T47D (cell line): ENCODE measurements around the gene CPNE9.

Experiments
- DNase-seq, 2 experiments: peaks; one replicate each; pipeline versions ENCODE4 v3.0.0 to v3.0.0-alpha.2; 2011 to 2012; ENCODE audit warnings: low read depth in 1 of 2, low spot score in 1 of 2
- JUND ChIP-seq: IDR thresholded peaks from 2 replicates; pipeline ENCODE4 v1.6.1; 2012; ENCODE audit warnings: low read depth
- in situ Hi-C: cut with HindIII; loops from 2 replicates; pipeline ENCODE4 v1.10.0; 2016; ENCODE audit warnings: low sequenced_read_pairs, low pct_unique_long_range_greater_than_20kb

The CPNE9 gene

DNA sequence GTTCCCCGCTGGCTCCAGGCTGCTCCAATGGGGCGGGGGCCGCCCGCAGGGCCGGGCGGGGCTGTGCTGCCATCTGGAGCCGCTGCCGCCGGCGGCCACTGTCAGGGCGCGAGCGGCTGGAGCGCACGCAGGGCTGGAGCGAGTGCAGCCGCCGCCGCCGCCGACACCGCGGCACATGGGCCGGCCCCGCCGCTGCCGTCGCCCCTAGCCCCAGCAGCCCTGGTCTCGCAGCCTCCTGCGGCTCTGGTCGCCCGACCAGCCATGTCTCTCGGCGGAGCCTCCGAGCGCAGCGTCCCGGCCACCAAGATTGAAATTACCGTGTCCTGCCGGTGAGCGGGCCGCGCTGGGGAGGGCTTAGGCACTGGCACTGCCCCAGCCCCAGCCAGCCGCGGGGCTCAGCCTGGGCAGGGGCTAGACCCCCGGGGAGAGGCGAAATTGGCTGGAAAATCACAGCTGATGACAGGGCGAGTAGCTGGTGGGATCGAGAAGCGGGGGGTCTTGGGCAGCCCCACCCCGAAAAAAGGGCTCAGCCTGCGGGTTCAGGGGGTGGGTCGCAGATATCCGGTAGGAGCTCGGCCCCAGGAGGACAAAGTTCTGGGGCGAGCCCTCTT is at the start of gene CPNE9:
Gene CPNE9, plus strand, starts transcription at position 98 of the 611 bp plus-strand sequence. Its CDS starts 164 bp downstream, at position 262.
- DNase-seq: no peak
- no peak for TF ChIP-seq JUND
- in situ Hi-C loops: no loop called here

DNA sequence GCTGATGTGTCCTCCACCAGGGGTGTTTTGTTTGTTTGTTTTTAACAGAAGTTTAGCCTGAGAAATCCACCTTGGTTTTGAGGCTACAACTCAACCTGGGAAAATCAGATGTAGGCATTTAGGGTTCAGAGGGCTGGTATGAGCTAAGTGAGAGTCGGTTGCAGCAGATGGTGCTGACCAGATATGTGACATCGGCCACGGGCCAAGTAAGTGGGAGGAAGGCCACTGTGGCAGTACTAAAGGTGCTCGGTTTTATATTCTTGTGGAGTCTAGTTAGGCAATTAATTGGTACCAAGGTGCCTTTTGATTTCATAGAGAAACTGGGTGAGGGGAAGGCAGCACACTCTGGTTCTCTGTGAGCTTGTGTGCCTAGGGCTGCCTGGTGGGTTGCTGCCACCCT is 43.8 kb upstream of the CPNE9 start:
- in situ Hi-C loops: no loop called here
- TF ChIP-seq JUND: no peak
- DNase-seq: no peak

GRCh38 chr3:9660972-9661371 is 42.7 kb upstream of the CPNE9 start:
- no peak for TF ChIP-seq JUND
- DNase-seq: no peak
- in situ Hi-C loops: no loop called here

DNA sequence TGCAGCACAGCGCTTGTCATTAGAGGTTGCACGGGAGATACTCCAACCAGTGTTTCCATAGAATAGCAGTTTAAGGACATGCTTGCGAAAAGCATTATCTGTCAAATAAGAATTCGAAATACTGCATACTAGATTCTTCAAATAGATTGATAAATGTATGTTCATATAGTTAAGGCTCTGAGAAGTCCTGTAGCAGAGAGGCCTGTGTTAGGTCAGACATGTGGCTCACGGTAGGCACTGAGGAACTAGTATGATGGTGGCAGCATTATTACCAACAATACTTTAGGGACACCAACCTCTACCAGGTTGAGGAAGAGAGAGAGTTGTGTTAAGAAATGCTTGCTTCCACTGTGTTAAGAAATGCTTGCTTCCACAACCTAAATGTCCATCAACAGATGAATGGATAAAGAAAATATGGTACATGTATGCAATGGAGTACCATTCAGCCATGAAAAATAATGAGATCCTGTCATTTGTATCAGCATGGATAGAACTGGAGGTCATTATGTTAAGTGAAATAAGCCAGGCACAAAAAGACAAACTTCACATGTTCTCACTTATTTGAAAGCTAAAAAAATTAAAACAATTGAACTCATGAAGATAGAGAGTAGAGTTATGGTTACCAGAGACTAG is 39.4 kb upstream of the CPNE9 start:
- in situ Hi-C loops: no loop called here
- DNase-seq: no peak
- no peak for TF ChIP-seq JUND

- TF ChIP-seq JUND: no peak
- in situ Hi-C loops: no loop called here
- DNase-seq: no peak
Observed at GRCh38 chr3:9666704-9667445, 36.8 kb upstream of the CPNE9 start.

DNA sequence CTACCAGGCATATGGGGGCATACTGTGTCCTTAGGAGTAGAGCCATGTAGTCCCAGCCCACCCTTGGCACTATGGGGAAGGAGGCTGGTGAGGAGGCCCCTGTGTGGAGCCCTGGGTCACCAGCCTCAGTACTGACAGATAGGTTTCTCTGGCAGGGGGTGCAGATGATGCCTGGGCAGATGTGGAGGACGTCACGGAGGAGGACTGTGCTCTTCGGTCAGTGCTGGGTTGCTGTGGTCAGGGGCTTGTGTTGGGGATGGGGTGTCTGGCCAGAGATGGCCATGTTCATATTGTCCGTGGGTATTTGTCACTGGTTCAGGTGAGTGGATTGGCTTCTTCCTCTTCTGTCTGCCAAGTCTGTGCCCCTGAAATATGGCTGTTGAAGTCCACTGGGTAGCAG is 34.4 kb upstream of the CPNE9 start:
- no peak for TF ChIP-seq JUND
- DNase-seq: no peak
- in situ Hi-C loops: no loop called here

DNA sequence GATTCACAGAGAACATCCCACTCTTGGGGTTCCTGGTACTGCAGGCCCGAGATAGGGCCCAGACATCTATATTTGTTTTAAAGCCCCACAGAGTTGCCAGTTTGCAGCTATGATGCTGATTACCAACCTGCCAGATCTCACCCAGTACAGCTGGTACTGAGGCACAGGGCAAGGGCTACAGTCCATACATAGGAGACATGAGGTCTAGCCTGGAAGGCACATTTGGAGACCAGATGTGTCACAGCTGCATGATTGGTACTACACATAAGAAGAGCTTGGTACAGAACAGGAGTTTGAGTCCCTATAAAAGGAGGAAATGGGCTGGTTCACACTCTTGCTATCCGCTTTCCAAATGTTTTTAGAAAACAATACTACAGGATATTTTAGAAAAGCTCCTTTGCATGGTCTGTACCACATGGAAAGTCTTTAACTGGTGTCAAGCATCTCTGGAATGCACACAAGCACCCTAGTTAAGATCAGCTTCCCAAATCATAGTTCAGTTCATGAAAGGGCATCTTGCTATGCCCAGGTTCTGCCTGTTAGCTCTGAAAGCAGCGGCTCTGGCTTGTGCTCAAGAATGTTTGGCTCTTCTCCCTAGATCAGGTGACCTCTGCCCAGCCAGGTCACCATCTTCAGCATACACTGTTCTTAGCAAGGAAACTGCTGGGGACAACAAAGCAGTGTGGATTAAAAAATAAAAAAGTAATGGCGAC is 33.8 kb upstream of the CPNE9 start:
- TF ChIP-seq JUND: no peak
- in situ Hi-C loops: no loop called here
- DNase-seq: no peak

GRCh38 chr3:9673082-9673481 is 30.6 kb upstream of the CPNE9 start:
- TF ChIP-seq JUND: no peak
- in situ Hi-C loops: no loop called here
- no peak for DNase-seq

DNA sequence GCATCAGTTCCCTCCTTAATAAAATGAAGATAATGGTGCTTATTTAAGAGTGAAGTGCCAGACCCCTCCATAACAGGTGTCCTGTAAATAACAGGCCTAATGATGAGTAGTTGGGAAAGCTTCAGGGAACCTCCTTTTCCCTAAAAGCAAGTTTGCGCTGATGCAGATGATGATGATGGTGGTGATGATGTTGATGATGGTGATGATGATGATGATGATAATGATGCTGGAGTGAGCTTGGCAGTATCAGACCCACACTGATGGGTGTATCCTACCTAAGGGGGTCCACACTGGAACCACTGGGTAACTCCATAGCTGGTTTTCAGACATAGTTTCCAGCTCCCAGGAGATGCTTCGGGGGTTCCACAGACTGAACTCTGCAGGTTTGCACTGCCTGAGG is 29.9 kb upstream of the CPNE9 start:
- in situ Hi-C loops: no loop called here
- TF ChIP-seq JUND: no peak
- DNase-seq: no peak

- TF ChIP-seq JUND: no peak
- no peak for DNase-seq
- in situ Hi-C loops: no loop called here
Observed at GRCh38 chr3:9675736-9676290, 27.8 kb upstream of the CPNE9 start.

- no peak for TF ChIP-seq JUND
- DNase-seq: no peak
- in situ Hi-C loops: no loop called here
Observed at GRCh38 chr3:9676785-9677184, 26.8 kb upstream of the CPNE9 start.

DNA sequence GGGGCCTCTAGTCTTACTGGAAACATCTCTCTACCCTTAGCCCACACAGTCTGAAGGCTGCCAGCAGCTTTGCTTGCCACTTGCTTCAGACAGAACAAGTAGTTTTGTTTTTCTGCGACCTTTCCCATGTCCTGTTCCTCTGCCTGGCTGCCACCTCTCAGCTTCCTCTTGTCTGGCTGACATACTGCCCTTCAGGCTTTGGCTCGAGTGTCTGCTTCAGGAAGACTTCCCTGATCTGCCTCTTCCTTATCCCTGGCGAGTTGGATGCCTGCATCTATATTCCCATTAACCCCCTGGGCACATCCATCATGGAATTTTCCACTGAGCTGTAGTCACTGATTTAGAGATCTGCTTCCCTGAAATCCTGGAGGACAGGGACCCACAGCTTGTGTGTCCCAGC is 25.1 kb upstream of the CPNE9 start:
- in situ Hi-C loops: no loop called here
- DNase-seq: no peak
- no peak for TF ChIP-seq JUND
